ENCODE data around the gene RAD1.

DNA sequence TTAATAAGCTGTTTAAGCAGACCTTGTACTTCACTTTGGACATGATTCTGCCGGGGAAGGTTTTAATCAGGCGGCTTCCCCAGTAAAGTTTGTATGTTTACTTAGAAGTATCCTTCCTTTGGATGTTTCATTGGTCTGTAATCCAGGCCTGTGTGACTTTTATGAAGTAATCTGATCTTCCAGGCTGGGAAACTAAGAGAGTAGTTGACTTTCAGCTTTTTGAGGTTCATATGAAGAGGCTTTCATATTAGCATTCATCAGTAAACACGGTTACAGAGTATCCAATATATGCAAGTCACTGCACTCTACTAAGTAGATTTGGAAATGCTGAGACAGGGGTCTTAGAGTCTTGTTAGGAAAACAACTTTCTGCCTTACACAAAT is 15.1 kb upstream of the RAD1 start:
- TF ChIP-seq, protein P1, sequence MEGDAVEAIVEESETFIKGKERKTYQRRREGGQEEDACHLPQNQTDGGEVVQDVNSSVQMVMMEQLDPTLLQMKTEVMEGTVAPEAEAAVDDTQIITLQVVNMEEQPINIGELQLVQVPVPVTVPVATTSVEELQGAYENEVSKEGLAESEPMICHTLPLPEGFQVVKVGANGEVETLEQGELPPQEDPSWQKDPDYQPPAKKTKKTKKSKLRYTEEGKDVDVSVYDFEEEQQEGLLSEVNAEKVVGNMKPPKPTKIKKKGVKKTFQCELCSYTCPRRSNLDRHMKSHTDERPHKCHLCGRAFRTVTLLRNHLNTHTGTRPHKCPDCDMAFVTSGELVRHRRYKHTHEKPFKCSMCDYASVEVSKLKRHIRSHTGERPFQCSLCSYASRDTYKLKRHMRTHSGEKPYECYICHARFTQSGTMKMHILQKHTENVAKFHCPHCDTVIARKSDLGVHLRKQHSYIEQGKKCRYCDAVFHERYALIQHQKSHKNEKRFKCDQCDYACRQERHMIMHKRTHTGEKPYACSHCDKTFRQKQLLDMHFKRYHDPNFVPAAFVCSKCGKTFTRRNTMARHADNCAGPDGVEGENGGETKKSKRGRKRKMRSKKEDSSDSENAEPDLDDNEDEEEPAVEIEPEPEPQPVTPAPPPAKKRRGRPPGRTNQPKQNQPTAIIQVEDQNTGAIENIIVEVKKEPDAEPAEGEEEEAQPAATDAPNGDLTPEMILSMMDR (IDR thresholded peaks at IDR 0.05) = no peak
- TF ChIP-seq POLR2A (IDR thresholded peaks at IDR 0.05) = no peak
